ACHN (cell line): Measurements from ENCODE around the gene LRTM2.

Experiments
- DNase-seq: peaks from one replicate; pipeline ENCODE4 v3.0.0-alpha.2; 2015
- in situ Hi-C: cut with HindIII; loops from 2 replicates; pipeline ENCODE4 v1.10.0; 2017; ENCODE audit warnings: low sequenced_read_pairs, low pct_ligation_motif_present, low pct_unique_long_range_greater_than_20kb

The LRTM2 gene

DNA sequence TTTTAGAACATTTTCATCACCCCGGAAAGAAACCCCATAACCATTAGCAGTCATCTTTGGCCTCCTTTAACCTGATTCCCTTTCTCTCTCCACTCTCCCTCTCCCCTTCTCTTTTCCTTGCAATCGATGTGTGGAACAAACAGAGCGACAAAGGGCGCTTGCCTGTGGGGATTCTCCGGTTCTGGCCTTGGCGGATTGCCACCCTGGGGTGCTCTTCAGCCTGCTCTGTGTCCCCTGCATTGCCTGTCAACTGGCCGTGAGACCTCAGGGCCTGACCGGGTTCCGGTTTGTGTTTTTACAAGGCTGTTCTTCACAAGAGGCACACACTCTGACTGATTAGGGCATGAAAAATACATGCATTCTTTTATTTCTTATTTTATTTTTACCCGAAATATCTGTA is 27.8 kb downstream of the LRTM2 start:
- in situ Hi-C loops: no loop called here
- DNase-seq: no peak

DNA sequence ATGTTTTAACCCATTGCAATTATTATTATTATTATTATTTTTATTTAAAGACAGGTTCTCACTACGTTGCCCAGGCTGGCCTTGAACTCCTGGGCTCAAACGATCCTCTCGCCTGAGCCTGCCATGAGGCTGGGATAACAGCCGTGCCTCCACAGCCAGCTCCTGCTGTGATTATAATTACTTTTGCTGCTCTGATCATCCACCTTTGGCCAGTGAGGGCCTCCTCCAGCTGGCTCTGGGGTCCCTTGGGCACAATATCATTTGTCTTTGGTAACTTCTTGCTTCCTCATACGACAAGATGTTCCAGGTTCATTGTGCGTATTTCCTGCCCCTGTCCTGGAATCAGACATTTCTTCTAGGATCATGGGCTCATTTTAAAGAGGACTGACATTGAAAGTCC is 28.4 kb downstream of the LRTM2 start:
- in situ Hi-C loops: no loop called here
- DNase-seq: no peak

DNA sequence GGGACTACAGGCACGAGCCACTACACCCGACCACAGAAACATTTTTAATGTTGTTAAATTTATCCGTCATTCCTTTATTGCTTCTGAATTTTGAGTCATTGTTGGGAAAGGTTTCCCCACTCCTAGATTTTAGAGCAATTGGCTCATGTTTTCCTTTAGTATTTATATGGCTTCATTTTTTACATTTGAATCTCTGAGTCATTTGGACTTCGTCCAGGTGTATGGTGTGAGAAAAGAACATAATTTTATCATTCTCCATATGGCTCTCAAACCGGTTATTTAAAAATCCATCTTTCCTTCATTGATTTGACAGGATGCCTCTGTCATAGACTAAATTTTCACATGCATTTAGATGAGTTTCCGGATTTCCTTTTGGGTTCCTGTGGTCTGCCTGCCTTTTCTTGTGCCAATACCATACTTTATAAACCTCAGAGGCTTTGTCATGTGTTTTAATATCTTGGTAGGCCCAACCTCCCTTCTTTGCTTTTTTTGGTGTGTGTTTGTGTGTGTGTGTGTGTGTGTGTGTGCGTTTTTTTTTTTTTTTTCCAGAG is 30.9 kb downstream of the LRTM2 start:
- DNase-seq: no peak
- in situ Hi-C loops: no loop called here

DNA sequence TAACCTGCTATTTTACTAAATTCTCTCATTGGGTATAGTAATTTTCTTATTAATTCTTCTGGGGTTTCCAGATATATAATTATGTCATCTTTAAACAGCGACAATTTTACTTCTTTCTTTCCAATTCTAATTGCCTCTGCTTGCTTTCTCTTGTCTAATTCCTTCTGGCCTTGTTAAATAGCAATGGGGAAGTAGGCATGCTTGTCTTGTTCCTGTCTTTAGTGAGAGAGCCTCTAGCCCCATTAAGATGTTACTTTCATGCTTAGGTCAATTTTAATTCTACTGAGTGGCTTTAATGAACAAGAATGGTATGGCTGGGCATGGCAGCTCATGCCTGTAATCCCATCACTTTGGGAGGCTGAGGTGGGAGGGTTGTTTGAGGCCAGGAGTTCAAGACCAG is 31.7 kb downstream of the LRTM2 start:
- no peak for DNase-seq
- in situ Hi-C loops: no loop called here

DNA sequence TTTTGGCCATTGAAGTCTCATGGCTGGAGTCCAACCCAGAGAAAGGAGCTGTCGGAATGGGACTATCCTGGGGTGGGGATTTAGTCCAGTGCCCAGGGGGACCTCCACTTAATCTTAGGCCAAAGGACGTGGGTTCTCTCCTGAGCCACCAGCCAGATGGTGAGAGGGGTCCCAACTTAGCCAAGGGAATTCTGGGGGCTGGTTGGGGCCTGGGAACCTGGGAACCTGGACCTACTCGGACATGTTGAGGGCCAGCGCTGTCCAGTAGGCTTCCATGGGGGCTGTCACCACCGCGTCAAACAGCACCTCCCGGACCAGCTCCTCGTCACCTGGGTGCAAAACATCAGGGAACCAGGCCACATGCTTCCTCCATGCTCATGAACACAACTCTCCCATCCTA is 33.4 kb downstream of the LRTM2 start:
- in situ Hi-C loops: no loop called here
- DNase-seq: no peak

DNA sequence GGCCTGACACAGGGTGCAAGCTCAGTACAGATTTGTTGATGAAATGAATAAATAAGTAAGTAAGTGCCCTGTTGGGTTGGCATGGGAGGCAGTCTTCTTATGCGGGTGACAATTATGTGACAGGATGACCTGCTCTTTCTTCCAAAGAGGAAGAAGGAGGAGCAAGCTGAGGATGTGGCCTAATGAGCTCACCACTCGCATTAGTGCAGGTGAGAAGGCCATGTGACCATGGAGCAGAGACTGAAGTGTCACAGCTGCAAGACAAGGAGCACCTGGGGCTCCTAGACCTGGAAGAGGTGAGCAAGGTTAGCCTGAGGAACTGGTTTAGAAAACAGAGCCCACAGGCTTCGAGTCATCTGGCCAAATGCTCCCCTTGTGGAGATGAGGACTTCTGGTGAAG is 34.9 kb downstream of the LRTM2 start:
- in situ Hi-C loops: no loop called here
- no peak for DNase-seq

DNA sequence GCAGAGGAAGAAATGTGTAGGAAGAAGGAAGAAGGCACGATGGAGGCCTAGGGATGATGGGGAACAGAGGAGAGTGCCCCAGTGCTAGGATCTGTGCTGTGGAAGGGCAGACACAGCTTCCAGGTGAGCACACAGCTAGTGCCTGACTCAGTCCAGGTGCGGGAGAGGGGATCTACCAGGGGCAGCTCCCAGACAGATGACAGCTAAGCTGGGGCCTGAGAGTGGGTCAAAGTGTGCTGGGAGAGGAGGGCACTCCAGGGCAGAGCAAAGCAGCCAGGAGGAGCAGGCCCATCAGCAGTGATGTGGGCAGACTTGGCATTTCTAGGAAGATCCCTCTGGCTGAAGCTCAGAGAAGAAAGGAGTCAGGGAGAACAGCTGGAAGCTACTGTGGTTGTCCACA is 36.7 kb downstream of the LRTM2 start:
- in situ Hi-C loops: no loop called here

DNA sequence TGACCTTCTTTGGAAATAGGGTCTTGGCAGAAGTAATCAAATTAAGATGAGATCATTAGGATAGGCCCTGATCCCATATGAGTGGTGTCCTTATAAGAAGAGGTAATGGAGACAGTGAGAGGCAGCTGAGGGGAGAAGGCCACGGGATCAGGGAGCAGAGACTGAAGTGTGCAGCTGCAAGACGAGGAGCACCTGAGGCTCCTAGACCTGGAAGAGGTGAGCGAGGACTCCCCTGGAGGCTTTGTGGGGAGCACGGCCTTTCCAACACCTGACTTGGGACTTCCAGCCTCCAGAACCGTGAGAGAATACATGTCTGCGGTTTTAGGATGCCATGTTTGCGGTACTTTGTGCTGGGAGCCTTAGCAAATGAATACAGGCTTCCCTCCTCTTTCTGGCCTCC is 37.5 kb downstream of the LRTM2 start:
- no peak for DNase-seq
- in situ Hi-C loops: no loop called here

More for the DNA sequence above, 36.7 kb downstream of the LRTM2 start:
- DNase-seq: no peak

DNA sequence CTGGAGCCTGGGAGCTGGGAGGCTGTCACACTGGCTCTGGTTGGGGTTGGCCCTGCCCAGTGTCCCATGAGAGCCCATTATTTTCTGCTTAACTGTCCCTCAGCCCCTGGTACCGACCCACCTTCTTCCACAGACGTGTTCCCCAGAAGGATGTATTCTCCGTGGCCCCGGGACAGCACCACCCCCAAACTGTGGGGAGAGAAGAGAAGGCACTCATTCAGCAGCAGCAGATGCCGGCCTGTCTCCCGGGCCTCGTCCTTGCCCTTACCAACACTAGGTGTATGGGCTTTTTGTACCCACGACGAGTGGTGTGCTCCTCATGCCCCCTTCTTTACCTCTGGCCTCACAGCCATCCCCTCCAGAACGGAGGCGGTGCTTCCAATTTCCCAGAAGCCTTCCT is 38.1 kb downstream of the LRTM2 start:
- no peak for DNase-seq
- in situ Hi-C loops: no loop called here

DNA sequence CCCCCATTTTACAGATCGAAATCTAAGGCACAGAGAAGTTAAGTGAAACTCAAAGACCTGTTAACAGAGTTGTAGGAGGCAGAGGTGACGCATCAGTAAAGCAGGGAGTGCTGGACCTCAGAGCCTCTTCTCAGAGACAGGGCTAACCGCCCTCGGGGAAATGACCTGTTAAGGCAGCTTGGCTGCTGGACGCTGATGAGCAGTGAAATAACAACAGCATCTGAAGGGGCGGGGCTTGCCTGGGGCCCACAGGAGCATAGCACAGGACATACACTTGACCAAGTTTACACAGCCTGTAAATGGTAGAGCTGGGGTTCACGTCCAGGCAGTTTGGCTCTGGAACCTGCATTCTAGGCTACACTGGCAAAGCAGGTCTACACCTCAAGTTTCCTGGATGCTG is 39.3 kb downstream of the LRTM2 start:
- no peak for DNase-seq
- in situ Hi-C loops: no loop called here

DNA sequence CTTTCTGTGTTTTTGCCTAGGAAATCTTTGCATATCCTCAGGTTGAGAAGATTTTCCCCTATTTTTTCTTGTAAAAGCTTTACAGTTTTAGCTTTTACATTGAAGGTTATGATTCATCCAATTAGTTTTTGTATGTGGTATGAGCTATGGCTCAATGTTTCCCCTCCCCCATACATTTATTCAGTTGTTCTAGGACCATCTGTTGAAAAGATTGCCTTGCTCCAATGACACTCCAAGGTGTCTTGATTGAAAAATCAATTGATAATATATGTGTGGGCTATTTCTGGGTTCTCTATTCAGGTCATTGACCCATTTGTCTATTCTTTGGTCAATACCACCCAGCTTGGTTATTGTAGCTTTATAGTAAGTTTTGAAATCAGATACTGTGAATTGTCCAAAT is 42.6 kb downstream of the LRTM2 start:
- in situ Hi-C loops: no loop called here
- DNase-seq: no peak

DNA sequence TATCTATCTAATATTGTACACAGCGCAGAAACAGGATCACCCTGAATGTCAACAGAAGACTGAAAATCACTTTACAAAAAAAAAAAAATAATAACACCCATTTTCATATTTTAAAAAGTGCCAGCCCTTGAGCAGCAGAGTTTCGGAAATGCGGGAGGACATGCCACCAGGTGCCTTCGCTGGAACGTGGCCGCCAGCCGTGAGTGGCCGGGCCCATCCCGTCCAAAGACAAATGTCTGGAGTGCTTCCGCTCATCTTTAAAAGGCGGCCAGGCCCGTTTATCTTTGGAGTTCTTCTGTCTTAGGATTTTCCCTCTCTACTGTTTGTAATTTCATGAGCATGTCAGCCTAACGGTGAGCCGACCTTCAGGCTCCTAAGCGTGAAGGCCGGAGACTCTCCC is 43.5 kb downstream of the LRTM2 start:
- in situ Hi-C loops: no loop called here
- DNase-seq: no peak

DNA sequence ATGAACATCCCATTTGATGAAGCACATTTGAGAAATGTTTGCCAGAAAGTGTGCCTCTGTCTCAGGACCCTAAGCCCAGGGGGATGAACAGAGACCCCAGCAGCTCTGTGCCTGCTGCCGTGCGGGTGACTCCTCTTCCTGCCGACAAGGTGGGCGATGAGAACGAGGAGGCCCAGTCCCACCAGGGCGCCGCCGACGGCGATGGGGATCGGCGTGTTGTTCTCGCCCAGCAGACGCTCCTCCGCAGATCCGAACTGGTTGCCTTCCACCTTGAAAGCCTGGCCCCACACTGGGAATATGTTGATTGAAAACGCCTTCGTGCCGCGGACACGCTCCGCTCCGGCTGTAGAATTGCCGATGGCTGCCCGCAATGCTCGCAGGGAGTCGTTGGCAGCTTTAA is 44.1 kb downstream of the LRTM2 start:
- DNase-seq: no peak
- in situ Hi-C loops: no loop called here

DNA sequence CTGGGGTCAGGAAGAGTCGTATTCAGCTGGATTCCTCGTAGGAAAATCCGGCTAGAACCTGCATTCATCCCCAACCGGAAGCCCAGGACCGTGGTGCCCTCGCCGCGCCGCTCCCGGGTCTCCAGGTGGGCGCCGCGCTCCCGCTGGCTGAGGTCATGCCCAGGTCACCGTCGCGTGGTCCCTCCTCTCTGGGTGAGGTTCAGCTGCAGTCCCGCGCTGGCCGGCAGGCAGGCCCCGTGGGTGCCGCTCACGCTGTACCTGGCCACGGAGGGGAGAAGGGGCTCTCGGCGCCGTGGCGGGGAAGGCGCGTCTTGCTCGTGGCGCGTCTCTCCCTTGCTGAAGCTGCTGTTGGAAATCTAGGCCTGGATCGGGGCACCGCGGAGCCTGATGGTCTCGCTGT is 44.5 kb downstream of the LRTM2 start:
- DNase-seq: no peak
- in situ Hi-C loops: no loop called here

DNA sequence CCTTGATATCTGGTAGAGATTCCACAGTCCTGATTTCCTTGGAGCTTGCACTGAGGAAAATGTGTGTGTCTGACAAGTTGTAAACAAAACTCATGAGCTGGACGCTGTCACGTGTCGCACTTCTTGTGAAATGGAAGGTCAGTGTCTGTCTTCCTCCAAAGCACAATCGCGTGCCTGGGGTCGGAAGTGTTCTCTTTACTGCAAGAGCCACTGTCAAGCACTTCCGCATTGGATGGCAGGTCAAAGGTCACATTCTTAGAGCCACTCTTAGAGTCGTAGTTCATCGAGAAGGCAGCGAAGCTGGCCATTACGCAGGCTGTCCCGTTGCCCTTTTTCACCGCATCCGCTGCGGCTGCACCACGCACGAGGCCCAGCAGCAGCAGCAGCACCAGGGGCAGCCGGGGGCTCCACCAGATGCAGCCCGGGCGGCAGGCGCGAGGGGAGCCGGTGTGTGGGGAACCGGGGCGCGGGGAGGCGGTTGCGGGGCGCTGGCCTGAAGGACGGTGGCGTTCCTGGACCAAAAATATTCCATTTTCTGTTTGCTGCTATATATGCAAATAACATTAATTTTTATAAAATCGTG is 45.0 kb downstream of the LRTM2 start:
- in situ Hi-C loops: no loop called here
- DNase-seq: no peak

DNA sequence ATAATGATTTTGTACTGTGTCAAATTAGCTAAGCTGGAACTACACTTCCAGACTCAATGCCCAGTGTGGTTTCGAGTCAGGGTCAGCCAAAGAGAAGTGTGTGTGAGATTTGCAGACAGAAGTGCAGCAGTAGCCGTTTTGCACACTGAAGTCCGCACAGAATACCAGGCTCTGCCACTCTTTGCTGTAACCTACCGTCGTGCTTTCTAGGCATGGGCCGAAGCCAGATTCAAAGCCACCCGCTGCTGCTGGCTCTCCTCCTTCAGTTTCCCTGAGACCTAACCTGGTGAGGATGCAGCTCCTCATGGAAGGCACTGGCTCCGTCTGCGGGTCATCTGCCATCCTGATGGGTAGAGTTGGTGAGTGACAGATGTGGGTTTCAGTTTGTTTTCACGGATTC is 48.8 kb downstream of the LRTM2 start:
- in situ Hi-C loops: no loop called here
- no peak for DNase-seq

DNA sequence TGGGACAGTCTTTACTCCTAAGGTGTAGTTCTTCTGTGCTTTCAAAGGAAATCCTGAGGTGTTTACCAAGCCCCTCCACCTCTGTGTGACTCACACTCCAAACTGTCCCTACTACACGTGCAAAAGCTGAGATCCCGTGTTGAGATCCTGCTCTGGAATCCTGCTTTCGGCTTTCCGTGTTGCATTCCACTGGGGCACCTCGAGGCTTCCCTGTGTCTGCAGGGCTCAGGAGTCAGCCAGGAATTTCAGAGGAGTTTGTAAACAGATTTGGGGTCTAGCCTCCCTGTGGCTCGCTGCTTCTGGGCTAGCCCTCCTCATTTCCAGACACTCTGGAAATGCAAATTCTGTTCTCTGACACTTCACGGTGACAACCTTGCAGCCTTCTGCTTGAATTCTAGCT is 49.7 kb downstream of the LRTM2 start:
- in situ Hi-C loops: no loop called here
- no peak for DNase-seq

DNA sequence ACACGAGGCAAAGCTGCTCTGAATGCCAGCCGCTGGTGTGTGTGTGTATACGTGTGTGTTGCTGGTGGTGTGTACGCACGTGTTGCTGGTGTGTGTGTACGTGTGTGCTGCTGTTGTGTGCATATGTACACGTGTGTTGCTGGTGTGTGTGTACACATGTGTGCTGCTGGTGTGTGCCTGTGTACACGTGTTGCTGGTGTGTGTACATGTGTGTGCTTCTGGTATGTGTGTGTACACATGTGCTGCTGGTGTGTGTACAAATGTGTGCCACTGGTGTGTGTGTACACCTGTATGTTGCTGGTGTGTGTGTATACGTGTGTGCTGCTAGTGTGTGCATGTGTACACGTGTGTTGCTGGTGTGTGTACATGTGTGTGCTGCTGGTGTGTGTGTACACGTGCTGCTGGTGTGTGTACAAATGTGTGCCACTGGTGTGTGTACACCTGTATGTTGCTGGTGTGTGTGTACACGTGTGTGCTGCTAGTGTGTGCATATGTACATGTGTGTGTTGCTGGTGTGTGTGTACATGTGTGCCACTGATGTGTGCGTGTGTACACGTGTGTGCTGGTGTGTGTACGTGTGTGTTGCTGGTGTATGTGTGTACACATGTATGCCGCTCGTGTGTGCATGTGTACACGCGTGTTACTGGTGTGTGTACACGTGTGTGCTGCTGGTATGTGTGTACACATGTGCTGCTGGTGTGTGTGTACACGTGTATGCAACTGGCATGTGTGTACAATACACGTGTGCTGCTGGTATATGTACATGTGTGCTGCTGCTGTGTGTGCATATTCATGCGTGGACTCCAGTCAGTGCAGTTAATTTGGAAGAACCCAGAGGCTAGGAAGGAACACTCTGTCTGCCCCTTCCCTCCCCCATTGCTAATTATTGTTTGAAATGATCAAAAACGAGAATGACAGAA is 50.9 kb downstream of the LRTM2 start:
- in situ Hi-C loops: no loop called here
- no peak for DNase-seq

DNA sequence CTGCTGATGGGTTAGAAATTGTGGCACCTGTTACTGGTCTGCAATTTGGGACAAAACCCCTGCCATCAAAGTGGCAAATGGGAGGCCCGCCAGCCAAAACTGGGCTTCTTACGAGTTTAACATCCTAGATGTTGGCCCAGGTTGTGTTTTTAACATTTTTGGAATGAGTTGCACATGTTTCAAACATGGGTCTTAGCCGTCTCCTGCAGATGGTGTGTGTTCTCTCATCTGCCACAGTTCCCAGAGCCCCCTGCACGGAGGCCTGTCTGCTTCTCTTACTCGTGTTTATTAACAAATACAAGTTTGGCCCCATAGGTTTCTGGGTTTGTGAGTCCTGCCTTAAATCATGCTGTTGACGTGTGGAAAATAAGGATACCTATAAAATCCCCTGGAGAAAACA is 51.6 kb downstream of the LRTM2 start:
- in situ Hi-C loops: no loop called here

DNA sequence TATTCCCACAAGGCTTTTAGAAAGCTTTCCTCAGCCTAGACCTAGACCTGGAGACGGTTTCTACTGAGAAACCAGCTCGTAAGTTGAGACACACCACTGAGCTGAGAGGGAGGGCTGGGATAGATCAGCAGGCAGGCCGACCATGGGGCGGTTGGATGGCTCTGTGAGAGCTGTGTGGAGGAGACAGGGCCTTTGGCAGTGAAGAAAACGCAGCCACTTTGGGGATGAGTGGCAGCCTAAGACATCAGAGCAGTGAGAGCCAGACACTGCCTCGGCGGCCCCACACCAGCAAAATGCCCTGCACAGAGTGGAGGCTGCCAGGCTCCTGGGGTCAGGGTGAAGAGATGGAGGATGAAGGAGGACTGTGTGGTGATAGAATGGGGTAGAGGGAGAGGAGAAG is 52.1 kb downstream of the LRTM2 start:
- DNase-seq: no peak
- in situ Hi-C loops: no loop called here

More for the DNA sequence above, 51.6 kb downstream of the LRTM2 start:
- no peak for DNase-seq
